Measurements from ENCODE around the gene AMOT. TPM values are rescaled to one million over a fixed set of nuclear protein-coding genes. Genes with fewer than 3 reads are reported as not detected.

Gene AMOT
- total RNA-seq, 2 experiments from 2014 or later: 1.5 TPM

DNA sequence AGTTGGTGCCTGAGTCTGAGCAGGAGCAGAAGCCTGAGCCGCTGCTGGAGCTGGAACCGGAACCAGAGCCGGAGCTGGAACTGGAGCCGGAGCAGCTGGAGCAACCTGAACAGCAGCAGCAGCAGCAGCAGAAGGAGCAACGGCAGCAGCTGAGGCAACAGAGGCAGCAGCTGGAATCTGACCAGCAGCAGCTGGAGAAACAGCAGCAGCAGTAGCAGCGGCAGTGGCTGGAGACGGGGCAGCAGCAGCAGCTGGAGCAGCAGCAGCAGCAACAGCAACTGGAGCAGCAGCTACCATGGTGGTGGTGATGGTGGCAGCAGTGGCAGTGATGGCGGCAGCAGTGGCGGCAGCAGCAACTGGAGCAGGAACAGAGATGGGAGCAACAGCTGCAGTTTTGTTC, 61.5 kb downstream of the AMOT start:
- CTCF ChIA-PET: no interaction called here
- Mint-ChIP-seq H3K27me3 (ENCODE audit: low read depth) (no peaks in the 10 kb centered on the region), H3K9me3 (no peaks in the 10 kb centered on the region), H3K4me1 (ENCODE audit: low read depth) (no peaks in the 10 kb centered on the region), H3K36me3 (ENCODE audit: low read depth) (peaks cover 7% of the 10 kb centered on the region), H3K27ac (no peak overlapping the region), H3K4me3 (no peak overlapping the region)
- DNase-seq: no peak
- intact Hi-C loops (cut with micrococcal nuclease): no loop called here

- no peak for DNase-seq
- Mint-ChIP-seq H3K36me3 (ENCODE audit: low read depth) (no peaks in the 10 kb centered on the region), H3K27me3 (ENCODE audit: low read depth) (no peaks in the 10 kb centered on the region), H3K4me3 (no peak overlapping the region), H3K27ac (no peak overlapping the region), H3K9me3 (no peaks in the 10 kb centered on the region), H3K4me1 (ENCODE audit: low read depth) (no peaks in the 10 kb centered on the region)
- intact Hi-C loops (cut with micrococcal nuclease): no loop called here
- CTCF ChIA-PET: no interaction called here
Measured at GRCh38 chrX:112774651-112775293, 65.9 kb downstream of the AMOT start.

DNA sequence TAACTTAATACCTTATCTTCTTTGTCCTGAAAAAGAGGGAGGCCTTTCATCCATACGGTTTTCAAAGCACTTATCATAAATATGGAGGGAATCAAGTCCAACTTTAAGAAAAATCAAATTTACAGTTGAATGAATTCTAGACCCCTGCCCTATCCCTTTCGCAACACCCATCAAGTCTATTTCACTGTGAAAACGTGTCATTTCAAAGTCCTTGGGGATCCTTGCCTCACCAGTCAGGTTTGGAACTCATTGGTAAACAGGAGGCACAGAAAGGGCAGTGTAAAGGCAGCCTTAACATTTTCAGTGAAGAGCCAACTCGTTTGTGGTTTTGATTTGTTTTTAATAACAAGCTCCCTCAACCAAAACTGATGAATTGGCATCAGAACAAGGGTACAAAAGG, 66.5 kb downstream of the AMOT start:
- H3K27me3 Mint-ChIP-seq (ENCODE audit: low read depth): no peaks in the 10 kb centered on the region

GRCh38 chrX:112769034-112769433, 71.6 kb downstream of the AMOT start:
- Mint-ChIP-seq H3K4me1 (ENCODE audit: low read depth) (no peaks in the 10 kb centered on the region), H3K4me3 (no peak overlapping the region), H3K27ac (no peak overlapping the region), H3K9me3 (no peaks in the 10 kb centered on the region), H3K27me3 (ENCODE audit: low read depth) (no peaks in the 10 kb centered on the region), H3K36me3 (ENCODE audit: low read depth) (no peaks in the 10 kb centered on the region)
- CTCF ChIA-PET: no interaction called here
- intact Hi-C loops (cut with micrococcal nuclease): loop anchor here (10.0 kb wide), 1 partner anchor 166 kb away; no protein-coding TSS in a partner anchor
- DNase-seq: no peak

More for the DNA sequence above, 66.5 kb downstream of the AMOT start:
- H3K36me3 Mint-ChIP-seq (ENCODE audit: low read depth): no peaks in the 10 kb centered on the region
- H3K4me3 Mint-ChIP-seq: no peak overlapping the region
- H3K4me1 Mint-ChIP-seq (ENCODE audit: low read depth): no peaks in the 10 kb centered on the region
- no peak for DNase-seq
- intact Hi-C loops (cut with micrococcal nuclease): no loop called here
- CTCF ChIA-PET: no interaction called here
- H3K27ac Mint-ChIP-seq: no peak overlapping the region
- H3K9me3 Mint-ChIP-seq: no peaks in the 10 kb centered on the region

DNA sequence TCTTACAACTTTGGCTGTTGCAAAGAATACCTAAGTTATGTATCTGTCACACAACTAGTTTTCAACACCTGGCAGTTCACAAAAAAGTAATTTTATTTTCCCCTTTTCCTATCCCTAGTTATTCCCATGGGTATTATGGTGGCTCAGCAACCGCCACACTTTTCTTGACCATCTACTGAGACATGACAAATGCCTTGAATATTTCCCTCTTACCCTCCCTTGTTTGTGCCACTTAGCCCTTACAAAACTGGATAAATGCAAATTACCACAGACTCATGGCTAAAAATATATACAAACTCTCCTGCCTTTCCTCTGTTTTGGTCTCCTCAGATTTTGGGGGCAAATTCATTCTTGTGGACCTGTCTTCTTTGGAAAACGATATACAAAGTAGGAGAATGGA, 72.1 kb downstream of the AMOT start:
- no peaks in the 10 kb centered on the region for H3K4me1 Mint-ChIP-seq (ENCODE audit: low read depth)
- H3K4me3 Mint-ChIP-seq: no peak overlapping the region
- H3K9me3 Mint-ChIP-seq: no peaks in the 10 kb centered on the region
- intact Hi-C loops (cut with micrococcal nuclease): loop anchor here (10.0 kb wide), 1 partner anchor 166 kb away; no protein-coding TSS in a partner anchor
- H3K27ac Mint-ChIP-seq: no peak overlapping the region
- no peak for DNase-seq
- H3K36me3 Mint-ChIP-seq (ENCODE audit: low read depth): no peaks in the 10 kb centered on the region
- no peaks in the 10 kb centered on the region for H3K27me3 Mint-ChIP-seq (ENCODE audit: low read depth)
- CTCF ChIA-PET: no interaction called here

GRCh38 chrX:112766774-112767173, 73.9 kb downstream of the AMOT start:
- Mint-ChIP-seq H3K36me3 (ENCODE audit: low read depth) (no peaks in the 10 kb centered on the region), H3K9me3 (no peaks in the 10 kb centered on the region), H3K27ac (no peak overlapping the region), H3K4me3 (no peak overlapping the region), H3K27me3 (ENCODE audit: low read depth) (no peaks in the 10 kb centered on the region), H3K4me1 (ENCODE audit: low read depth) (no peaks in the 10 kb centered on the region)
- CTCF ChIA-PET: no interaction called here
- no peak for DNase-seq
- intact Hi-C loops (cut with micrococcal nuclease): loop anchor here (10.0 kb wide), 1 partner anchor 168 kb away; no protein-coding TSS in a partner anchor

DNA sequence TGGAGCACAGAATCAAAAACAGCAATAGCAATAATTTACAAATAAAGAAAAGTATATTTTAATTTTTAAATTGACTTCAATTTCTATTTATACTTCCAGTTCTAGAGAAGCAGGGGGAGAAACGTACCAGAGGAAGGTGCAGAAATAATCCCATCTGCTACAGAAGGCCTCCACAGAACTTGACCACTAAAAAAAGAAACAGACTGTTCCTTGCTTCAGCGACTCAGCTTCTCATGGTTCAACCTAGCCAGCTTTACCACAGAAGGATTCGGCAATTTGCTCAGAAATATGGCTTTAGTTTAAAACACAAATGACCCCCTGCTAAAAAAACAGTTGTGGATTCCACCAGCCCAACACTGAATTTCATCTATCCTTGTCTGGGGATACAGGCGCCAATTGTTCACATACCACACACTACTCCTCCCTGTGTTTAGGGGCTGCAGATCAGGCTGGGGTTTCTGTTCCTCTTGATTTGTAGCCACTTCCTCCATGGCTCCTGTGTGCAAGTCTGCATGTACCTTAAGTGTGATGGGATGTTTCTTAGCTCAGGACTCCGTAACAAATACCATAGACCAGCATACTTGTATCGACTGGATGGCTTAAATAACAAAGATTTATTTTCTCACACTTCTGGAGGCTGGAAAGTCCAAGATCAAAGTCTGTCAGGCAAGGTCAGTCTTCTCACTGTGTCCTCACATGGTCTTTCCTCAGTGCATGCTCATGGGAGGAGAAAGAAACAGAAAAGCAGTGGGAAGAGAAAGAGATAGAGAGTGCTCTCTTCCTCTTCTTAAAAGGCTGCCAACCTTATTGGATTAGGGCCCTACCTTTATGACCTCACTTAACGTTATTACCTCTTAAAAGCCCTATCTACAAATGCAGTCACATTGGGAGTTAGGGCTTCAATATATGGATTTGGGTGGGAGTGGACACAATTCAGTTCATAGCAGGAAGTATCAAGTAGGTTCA, 79.1 kb downstream of the AMOT start:
- intact Hi-C loops (cut with micrococcal nuclease): loop anchor here (10.0 kb wide), 1 partner anchor 173 kb away; no protein-coding TSS in a partner anchor
- Mint-ChIP-seq H3K36me3 (ENCODE audit: low read depth) (no peaks in the 10 kb centered on the region), H3K27ac (no peak overlapping the region), H3K27me3 (ENCODE audit: low read depth) (peaks cover 5% of the 10 kb centered on the region), H3K9me3 (no peaks in the 10 kb centered on the region), H3K4me1 (ENCODE audit: low read depth) (no peaks in the 10 kb centered on the region), H3K4me3 (no peak overlapping the region)
- DNase-seq: no peak
- CTCF ChIA-PET: no interaction called here

DNA sequence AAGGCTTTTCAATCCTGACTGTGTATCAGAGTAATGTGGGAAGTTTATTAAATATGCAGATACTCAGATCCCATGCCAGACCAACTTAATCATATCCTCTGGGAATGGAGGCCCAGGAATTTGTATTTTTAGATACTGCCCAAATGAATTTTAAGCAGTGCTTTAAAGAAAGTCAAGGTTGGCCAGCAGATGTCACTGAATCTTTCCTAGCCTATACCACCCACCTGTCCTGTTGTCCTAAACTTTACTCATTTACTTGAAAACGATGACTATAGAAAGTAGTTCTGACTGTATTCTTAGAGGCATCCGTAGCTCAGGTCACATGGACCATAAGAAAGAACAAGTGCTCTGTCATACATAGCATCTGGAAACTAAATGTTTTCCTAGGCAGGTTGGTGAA, 79.9 kb downstream of the AMOT start:
- Mint-ChIP-seq H3K9me3 (no peaks in the 10 kb centered on the region), H3K27me3 (ENCODE audit: low read depth) (peaks cover 5% of the 10 kb centered on the region), H3K36me3 (ENCODE audit: low read depth) (no peaks in the 10 kb centered on the region), H3K27ac (no peak overlapping the region), H3K4me1 (ENCODE audit: low read depth) (no peaks in the 10 kb centered on the region), H3K4me3 (no peak overlapping the region)
- intact Hi-C loops (cut with micrococcal nuclease): loop anchor here (10.0 kb wide), 1 partner anchor 174 kb away; no protein-coding TSS in a partner anchor
- no peak for DNase-seq
- CTCF ChIA-PET: no interaction called here

DNA sequence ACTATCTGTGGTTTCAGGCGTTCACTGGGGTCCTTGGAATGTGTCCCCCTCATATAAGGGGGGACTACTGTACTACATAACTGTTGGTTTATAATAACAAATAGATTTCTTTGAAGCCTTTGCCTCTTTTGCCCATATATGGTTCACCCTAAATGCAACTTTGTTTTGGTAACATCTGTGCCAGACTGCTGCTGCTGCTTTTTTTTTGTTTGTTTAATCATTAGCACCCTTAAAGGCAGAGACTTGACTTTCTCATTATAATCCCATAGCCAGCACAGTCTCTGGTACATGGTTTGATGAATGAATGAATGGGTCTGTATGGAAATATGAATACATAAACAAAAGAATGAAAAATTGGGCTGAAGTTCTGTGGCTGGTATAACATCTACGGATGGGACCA, 80.7 kb downstream of the AMOT start:
- Mint-ChIP-seq H3K36me3 (ENCODE audit: low read depth) (no peaks in the 10 kb centered on the region), H3K9me3 (no peaks in the 10 kb centered on the region), H3K27me3 (ENCODE audit: low read depth) (peaks cover 5% of the 10 kb centered on the region), H3K4me1 (ENCODE audit: low read depth) (no peaks in the 10 kb centered on the region), H3K27ac (no peak overlapping the region), H3K4me3 (no peak overlapping the region)
- no peak for DNase-seq
- CTCF ChIA-PET: no interaction called here
- intact Hi-C loops (cut with micrococcal nuclease): loop anchor here (10.0 kb wide), 1 partner anchor 175 kb away; no protein-coding TSS in a partner anchor

DNA sequence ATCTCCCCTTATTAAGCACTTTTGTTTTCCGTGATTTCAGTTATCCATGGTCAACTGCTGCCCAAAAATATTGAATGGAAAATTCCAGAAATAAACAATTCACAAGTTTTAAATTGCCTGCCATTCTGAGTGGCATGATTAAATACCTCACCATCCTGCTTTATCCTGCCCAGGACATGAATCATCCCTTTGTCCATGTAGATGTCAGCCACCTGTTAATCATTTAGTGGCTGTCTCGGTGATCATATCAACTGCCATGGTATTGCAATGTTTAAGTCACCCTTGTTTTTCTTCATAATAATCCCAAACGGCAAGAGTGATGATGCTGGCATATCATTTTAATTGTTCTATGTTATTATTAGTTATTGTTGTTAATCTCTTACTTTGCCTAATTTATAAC, 81.1 kb downstream of the AMOT start:
- Mint-ChIP-seq H3K27me3 (ENCODE audit: low read depth) (peaks cover 5% of the 10 kb centered on the region), H3K27ac (no peak overlapping the region)
- intact Hi-C loops (cut with micrococcal nuclease): no loop called here

DNA sequence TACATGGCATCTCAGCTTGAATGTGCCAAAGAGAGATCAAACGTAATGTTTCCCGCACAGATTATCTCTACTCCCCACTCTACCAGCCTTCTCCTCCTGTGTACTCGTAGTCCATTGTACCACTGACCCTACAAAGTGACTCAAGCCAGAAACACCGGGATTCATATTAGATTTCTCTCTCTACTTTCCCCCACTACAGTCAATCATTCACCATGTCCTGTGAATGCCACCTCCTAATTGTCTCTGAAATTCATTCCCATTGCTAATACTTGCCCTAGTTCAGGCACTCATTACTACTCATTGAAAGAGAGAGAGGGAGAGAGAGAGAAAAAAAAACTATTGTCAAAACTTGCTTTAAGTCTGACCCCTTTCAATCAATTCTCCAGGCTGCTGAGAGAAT, 82.7 kb downstream of the AMOT start:
- no peak overlapping the region for H3K27ac Mint-ChIP-seq
- DNase-seq: no peak
- no peaks in the 10 kb centered on the region for H3K36me3 Mint-ChIP-seq (ENCODE audit: low read depth)
- H3K27me3 Mint-ChIP-seq (ENCODE audit: low read depth): peaks cover 5% of the 10 kb centered on the region
- intact Hi-C loops (cut with micrococcal nuclease): no loop called here
- CTCF ChIA-PET: no interaction called here
- H3K4me3 Mint-ChIP-seq: no peak overlapping the region
- no peaks in the 10 kb centered on the region for H3K9me3 Mint-ChIP-seq
- H3K4me1 Mint-ChIP-seq (ENCODE audit: low read depth): no peaks in the 10 kb centered on the region

More for the DNA sequence above, 81.1 kb downstream of the AMOT start:
- Mint-ChIP-seq H3K36me3 (ENCODE audit: low read depth) (no peaks in the 10 kb centered on the region), H3K4me3 (no peak overlapping the region), H3K9me3 (no peaks in the 10 kb centered on the region), H3K4me1 (ENCODE audit: low read depth) (no peaks in the 10 kb centered on the region)
- CTCF ChIA-PET: no interaction called here
- DNase-seq: no peak

DNA sequence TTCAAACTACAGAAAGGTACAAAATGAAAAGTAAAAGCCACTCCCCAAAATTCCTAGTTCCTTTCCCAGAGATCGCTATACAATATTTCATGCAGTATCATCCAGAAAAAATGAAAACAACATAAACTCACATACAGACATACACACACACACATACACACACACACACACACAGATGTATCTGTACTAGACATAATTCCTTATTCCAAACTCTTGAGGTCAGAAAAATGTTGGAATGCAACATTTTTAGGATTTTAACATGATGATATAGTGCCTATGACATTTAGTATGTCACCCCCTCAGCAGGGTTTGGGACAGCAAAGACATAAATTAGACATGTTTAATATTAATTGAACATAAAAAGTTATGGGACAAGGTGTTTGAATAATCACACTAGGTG, 87.5 kb downstream of the AMOT start:
- Mint-ChIP-seq H3K36me3 (ENCODE audit: low read depth) (no peaks in the 10 kb centered on the region), H3K27ac (no peak overlapping the region), H3K27me3 (ENCODE audit: low read depth) (peaks cover 5% of the 10 kb centered on the region), H3K4me3 (no peak overlapping the region), H3K4me1 (ENCODE audit: low read depth) (no peaks in the 10 kb centered on the region), H3K9me3 (no peaks in the 10 kb centered on the region)
- no peak for DNase-seq
- intact Hi-C loops (cut with micrococcal nuclease): no loop called here
- CTCF ChIA-PET: no interaction called here

Data from activated naive CD4-positive, alpha-beta T cell treated with anti-CD3 and anti-CD28 coated beads for 36 hours (primary cell).